ENCODE measurements around the gene COX10. TPM values are rescaled to one million over a fixed set of nuclear protein-coding genes. Genes with fewer than 3 reads are reported as not detected.

COX10 gene
- total RNA-seq, 1 donor from 2014 or later: 20.8 TPM

- POLR2A ChIA-PET: no interaction called here
- CTCF ChIA-PET: no interaction called here
- Mint-ChIP-seq H3K9me3 (no peaks in the 10 kb centered on the region), H3K27ac (no peak overlapping the region), H3K4me1 (no peaks in the 10 kb centered on the region), H3K36me3 (ENCODE audit: low read depth) (peaks cover 16% of the 10 kb centered on the region), H3K4me3 (no peak overlapping the region), H3K27me3 (no peaks in the 10 kb centered on the region)
- no peak for TF ChIP-seq CTCF (IDR thresholded peaks at IDR 0.05)
- DNase-seq (no peak), ATAC-seq (ENCODE audit: low read depth) (no peak)
- intact Hi-C loops (cut with micrococcal nuclease): no loop called here
These were observed 21.1 kb upstream of the COX10 start for GRCh38 chr17:14048169-14048568.

- DNase-seq (no peak), ATAC-seq (ENCODE audit: low read depth) (no peak)
- H3K9me3 Mint-ChIP-seq: no peaks in the 10 kb centered on the region
- H3K27me3 Mint-ChIP-seq: no peaks in the 10 kb centered on the region
- peaks cover 17% of the 10 kb centered on the region for H3K36me3 Mint-ChIP-seq (ENCODE audit: low read depth)
- no peak overlapping the region for H3K4me3 Mint-ChIP-seq
- no peak overlapping the region for H3K27ac Mint-ChIP-seq
- ChIA-PET POLR2A (interaction anchor here (0.6 kb wide), 1 partner anchor 162 kb away, joined by 5 read pairs; no protein-coding TSS in a partner anchor), CTCF (no interaction called here)
- H3K4me1 Mint-ChIP-seq: no peaks in the 10 kb centered on the region
- intact Hi-C loops (cut with micrococcal nuclease): no loop called here
- TF ChIP-seq CTCF (IDR thresholded peaks at IDR 0.05): no peak
These were observed 18.7 kb upstream of the COX10 start for GRCh38 chr17:14050616-14051015.

- peaks cover 3% of the 10 kb centered on the region for H3K9me3 Mint-ChIP-seq
- H3K27me3 Mint-ChIP-seq: no peaks in the 10 kb centered on the region
- no peak for TF ChIP-seq CTCF (IDR thresholded peaks at IDR 0.05)
- H3K4me1 Mint-ChIP-seq: no peaks in the 10 kb centered on the region
- intact Hi-C loops (cut with micrococcal nuclease): no loop called here
- no peak for DNase-seq
- H3K4me3 Mint-ChIP-seq: no peak overlapping the region
- H3K36me3 Mint-ChIP-seq (ENCODE audit: low read depth): peaks cover 23% of the 10 kb centered on the region
- ChIA-PET CTCF (no interaction called here), POLR2A (no interaction called here)
- H3K27ac Mint-ChIP-seq: no peak overlapping the region
- no peak for ATAC-seq (ENCODE audit: low read depth)
These were observed 17.6 kb upstream of the COX10 start for GRCh38 chr17:14051692-14052091.

GRCh38 chr17:14052886-14053615, 16.3 kb upstream of the COX10 start:
- ATAC-seq (ENCODE audit: low read depth) (no peak), DNase-seq (no peak)
- no peak overlapping the region for H3K4me3 Mint-ChIP-seq
- POLR2A ChIA-PET: no interaction called here
- intact Hi-C loops (cut with micrococcal nuclease): no loop called here
- TF ChIP-seq CTCF (IDR thresholded peaks at IDR 0.05): no peak
- CTCF ChIA-PET: no interaction called here
- peaks cover 3% of the 10 kb centered on the region for H3K9me3 Mint-ChIP-seq
- no peak overlapping the region for H3K27ac Mint-ChIP-seq
- H3K36me3 Mint-ChIP-seq (ENCODE audit: low read depth): peaks cover 25% of the 10 kb centered on the region
- H3K27me3 Mint-ChIP-seq: no peaks in the 10 kb centered on the region
- no peaks in the 10 kb centered on the region for H3K4me1 Mint-ChIP-seq

- H3K4me1 Mint-ChIP-seq: no peaks in the 10 kb centered on the region
- ATAC-seq (ENCODE audit: low read depth) (no peak), DNase-seq (no peak)
- POLR2A ChIA-PET: no interaction called here
- peaks cover 33% of the 10 kb centered on the region for H3K36me3 Mint-ChIP-seq (ENCODE audit: low read depth)
- intact Hi-C loops (cut with micrococcal nuclease): no loop called here
- H3K4me3 Mint-ChIP-seq: no peak overlapping the region
- no peak for TF ChIP-seq CTCF (IDR thresholded peaks at IDR 0.05)
- H3K27ac Mint-ChIP-seq: no peak overlapping the region
- H3K9me3 Mint-ChIP-seq: peaks cover 3% of the 10 kb centered on the region
- CTCF ChIA-PET: no interaction called here
- no peaks in the 10 kb centered on the region for H3K27me3 Mint-ChIP-seq
These were observed 11.7 kb upstream of the COX10 start for GRCh38 chr17:14057591-14057990.

Measured in activated B cell treated with CpG ODN at 0.5 μM for 24 hours (primary cell).